Osteoblast (primary cell): ENCODE data around the gene UGGT2. TPM values are rescaled to one million over a fixed set of nuclear protein-coding genes. Genes with fewer than 3 reads are reported as not detected.

Experiments used
- DNase-seq: peaks from one replicate; pipeline ENCODE4 v3.0.0; 2011; ENCODE audit warnings: low spot score, mixed read lengths; ENCODE audit not compliant: insufficient read length; ENCODE audit errors: missing footprints
- H2AFZ ChIP-seq: 2 replicates; pipeline ENCODE4 v1.6.0; 2011; ENCODE audit warnings: mild to moderate bottlenecking, low read length
- H3K27ac ChIP-seq: 2 replicates; pipeline ENCODE4 v1.5.1; 2011; ENCODE audit warnings: mild to moderate bottlenecking, low read depth, low read length, moderate library complexity
- H3K27me3 ChIP-seq: 2 replicates; pipeline ENCODE4 v1.6.0; 2012; ENCODE audit warnings: mild to moderate bottlenecking, control low read depth, inconsistent platforms, low read length, moderate library complexity; ENCODE audit not compliant: insufficient read depth
- H3K36me3 ChIP-seq: 2 replicates; pipeline ENCODE4 v1.5.1; 2011; ENCODE audit warnings: mild to moderate bottlenecking, low read length, control low read depth, moderate library complexity; ENCODE audit not compliant: insufficient read depth
- H3K4me1 ChIP-seq: 2 replicates; pipeline ENCODE4 v1.5.1; 2011; ENCODE audit warnings: mild to moderate bottlenecking, low read length, control low read depth, moderate library complexity; ENCODE audit not compliant: insufficient read depth
- H3K4me2 ChIP-seq: 2 replicates; pipeline ENCODE4 v1.6.0; 2011; ENCODE audit warnings: mild to moderate bottlenecking, low read length; ENCODE audit not compliant: insufficient read depth
- H3K4me3 ChIP-seq: fragments of 200-600 bp; sonication (generic); 3 replicates; pipeline ENCODE4 v1.5.1; 2012; ENCODE audit warnings: mild to moderate bottlenecking, low read length, inconsistent platforms; ENCODE audit not compliant: insufficient read depth
- H3K79me2 ChIP-seq: 2 replicates; pipeline ENCODE4 v1.6.0; 2012; ENCODE audit warnings: mild to moderate bottlenecking, low read length, control low read depth, inconsistent platforms; ENCODE audit not compliant: insufficient read depth
- H3K9me3 ChIP-seq: 2 replicates; pipeline ENCODE4 v1.5.1; 2011; ENCODE audit warnings: low read depth, low read length, control low read depth
- H4K20me1 ChIP-seq: 2 replicates; pipeline ENCODE4 v1.6.0; 2012; ENCODE audit warnings: mild to moderate bottlenecking, low read length, control low read depth; ENCODE audit not compliant: insufficient read depth
- total RNA-seq: library from RNA; depleted of rRNA; stranded (reverse); fragments of >200 nt; gene quantifications from 2 replicates; pipeline ENCODE4 v1.2.3, GENCODE V29; 2012
- TF ChIP-seq, protein P1 (sequence below): IDR thresholded peaks from 2 replicates; pipeline ENCODE4 v1.5.1; 2011; ENCODE audit warnings: mild to moderate bottlenecking, low read depth, low read length, moderate library complexity; ENCODE audit errors: extremely low read depth

Gene UGGT2
- total RNA-seq, 1 donor: 78.2 TPM

DNA sequence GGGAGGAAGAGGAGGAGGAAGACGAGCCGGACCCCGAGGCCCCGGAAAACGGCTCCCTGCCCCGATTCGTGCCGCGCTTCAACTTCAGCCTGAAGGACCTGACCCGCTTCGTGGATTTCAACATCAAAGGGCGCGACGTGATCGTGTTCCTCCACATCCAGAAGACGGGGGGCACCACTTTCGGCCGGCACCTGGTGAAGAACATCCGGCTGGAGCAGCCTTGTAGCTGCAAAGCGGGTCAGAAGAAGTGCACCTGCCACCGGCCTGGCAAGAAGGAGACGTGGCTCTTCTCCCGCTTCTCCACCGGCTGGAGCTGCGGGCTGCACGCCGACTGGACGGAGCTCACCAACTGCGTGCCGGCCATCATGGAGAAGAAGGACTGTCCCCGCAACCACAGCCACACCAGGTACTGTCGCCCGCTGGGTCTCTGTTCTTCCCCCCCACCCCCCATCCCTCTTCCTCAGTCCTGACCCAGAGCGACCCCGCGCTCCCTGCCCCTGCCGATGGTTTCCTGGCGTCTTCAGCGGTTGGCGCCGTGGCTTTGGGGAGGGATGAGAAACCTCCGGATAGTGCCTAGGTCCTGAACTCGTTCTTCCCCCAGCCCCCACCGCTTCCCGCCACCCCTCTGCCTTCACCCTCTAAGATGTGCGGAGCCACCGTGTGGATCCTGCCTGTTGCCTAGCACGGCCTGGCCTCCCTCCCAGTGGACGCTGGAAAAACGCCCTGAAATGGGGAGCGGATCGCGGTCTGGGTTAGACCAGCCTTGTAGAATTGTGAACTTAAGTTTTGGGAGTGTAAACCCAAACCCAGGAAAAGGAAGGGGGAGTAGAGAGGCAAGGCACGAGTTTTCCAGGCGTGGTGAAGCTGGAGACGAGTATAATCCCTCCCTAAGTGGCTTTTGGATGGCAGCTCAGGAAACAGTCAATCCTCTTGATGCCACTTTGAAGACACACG, 38.2 kb upstream of the UGGT2 start:
- peaks cover 64% of the 10 kb centered on the region for H3K27me3 ChIP-seq
- TF ChIP-seq, protein P1, sequence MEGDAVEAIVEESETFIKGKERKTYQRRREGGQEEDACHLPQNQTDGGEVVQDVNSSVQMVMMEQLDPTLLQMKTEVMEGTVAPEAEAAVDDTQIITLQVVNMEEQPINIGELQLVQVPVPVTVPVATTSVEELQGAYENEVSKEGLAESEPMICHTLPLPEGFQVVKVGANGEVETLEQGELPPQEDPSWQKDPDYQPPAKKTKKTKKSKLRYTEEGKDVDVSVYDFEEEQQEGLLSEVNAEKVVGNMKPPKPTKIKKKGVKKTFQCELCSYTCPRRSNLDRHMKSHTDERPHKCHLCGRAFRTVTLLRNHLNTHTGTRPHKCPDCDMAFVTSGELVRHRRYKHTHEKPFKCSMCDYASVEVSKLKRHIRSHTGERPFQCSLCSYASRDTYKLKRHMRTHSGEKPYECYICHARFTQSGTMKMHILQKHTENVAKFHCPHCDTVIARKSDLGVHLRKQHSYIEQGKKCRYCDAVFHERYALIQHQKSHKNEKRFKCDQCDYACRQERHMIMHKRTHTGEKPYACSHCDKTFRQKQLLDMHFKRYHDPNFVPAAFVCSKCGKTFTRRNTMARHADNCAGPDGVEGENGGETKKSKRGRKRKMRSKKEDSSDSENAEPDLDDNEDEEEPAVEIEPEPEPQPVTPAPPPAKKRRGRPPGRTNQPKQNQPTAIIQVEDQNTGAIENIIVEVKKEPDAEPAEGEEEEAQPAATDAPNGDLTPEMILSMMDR: no peak
- no peak overlapping the region for H2AFZ ChIP-seq
- no peak overlapping the region for H3K4me3 ChIP-seq
- DNase-seq: peak; percentile 74
- no peaks in the 10 kb centered on the region for H3K79me2 ChIP-seq
- H3K4me1 ChIP-seq: no peaks in the 10 kb centered on the region
- H4K20me1 ChIP-seq: no peaks in the 10 kb centered on the region
- no peaks in the 10 kb centered on the region for H3K9me3 ChIP-seq
- H3K36me3 ChIP-seq: no peaks in the 10 kb centered on the region
- no peak overlapping the region for H3K27ac ChIP-seq
- no peak overlapping the region for H3K4me2 ChIP-seq

DNA sequence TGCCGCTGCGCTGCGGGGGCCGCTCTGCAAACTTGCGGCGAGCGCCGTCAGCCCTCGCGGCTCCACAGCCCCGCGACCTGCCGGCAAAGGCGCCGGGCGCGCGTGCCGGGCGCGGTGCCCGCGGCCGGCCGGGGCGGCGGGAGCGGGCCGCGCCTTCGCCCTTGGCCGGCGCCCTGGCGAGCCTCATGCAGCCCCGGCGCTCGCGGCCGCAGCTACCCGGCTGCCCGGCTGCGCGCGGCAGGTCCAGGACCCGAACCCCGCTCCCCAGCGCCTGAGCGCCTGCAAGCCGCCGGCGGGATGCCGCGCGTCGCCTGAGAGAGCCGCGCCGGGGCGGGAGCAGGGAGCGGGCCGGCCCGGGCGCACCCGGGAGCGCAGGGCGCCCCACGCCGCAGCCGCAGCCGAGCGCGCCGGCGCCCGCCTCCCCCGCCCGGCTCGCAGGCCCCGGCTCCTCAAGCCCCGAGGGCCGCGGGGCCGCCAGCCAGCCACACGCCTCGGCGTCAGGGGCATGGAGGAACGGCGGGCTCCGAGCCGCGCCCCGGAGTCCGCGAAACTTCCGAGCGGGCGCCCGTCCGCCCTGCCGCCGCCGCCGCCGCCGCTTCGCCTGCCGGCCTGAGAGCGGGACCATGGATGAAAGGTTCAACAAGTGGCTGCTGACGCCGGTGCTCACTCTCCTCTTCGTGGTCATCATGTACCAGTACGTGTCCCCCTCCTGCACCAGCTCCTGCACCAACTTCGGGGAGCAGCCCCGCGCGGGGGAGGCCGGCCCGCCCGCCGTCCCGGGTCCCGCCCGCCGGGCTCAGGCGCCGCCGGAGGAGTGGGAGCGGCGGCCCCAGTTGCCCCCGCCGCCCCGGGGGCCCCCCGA, 37.3 kb upstream of the UGGT2 start:
- Histone ChIP-seq H2AFZ (no peak overlapping the region), H3K27me3 (peaks cover 64% of the 10 kb centered on the region), H3K4me2 (peak overlapping the region; percentile 58), H3K36me3 (no peaks in the 10 kb centered on the region), H3K27ac (no peak overlapping the region), H3K79me2 (no peaks in the 10 kb centered on the region), H3K4me3 (peak overlapping the region; percentile 55), H4K20me1 (no peaks in the 10 kb centered on the region), H3K9me3 (no peaks in the 10 kb centered on the region), H3K4me1 (no peaks in the 10 kb centered on the region)
- TF ChIP-seq, protein P1: no peak
- peak; percentile 87 for DNase-seq

DNA sequence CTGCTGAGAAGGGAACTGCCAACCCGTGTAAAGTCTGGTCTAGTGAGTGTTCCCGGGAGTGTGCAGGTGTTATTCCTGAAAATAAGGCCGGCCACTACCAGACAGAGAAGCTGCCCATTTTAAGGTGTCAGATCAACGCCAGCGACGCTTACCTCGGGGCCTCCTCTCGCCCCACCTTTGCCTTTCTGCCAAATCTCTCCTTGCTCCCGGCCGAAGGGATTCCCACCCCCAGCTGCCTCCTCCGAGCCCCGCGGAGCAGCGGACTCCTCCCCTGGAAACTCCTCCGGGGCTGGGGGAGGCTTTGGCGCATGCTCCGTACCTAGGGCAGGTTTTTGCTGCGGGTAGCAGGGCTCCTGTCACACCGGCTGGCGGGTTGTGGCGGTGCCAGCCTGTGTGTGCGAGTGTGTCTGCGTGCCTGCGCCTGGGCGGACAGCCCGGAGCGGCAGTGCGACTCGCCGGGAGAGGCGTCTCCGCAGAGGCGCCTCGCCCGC, 36.6 kb upstream of the UGGT2 start, which contains the start of gene HS6ST3:
Gene HS6ST3, plus strand, starts transcription at position 359 of the 491 bp plus-strand sequence.
- Histone ChIP-seq H3K4me2 (peak within 1 kb of the TSS; percentile 58), H3K79me2 (no peaks in the 10 kb centered on the region), H3K9me3 (no peaks in the 10 kb centered on the region), H3K4me1 (no peaks in the 10 kb centered on the region), H3K27me3 (peaks cover 64% of the 10 kb centered on the region), H3K36me3 (no peaks in the 10 kb centered on the region), H3K4me3 (peak within 1 kb of the TSS; percentile 55), H3K27ac (no peak within 1 kb of the TSS), H4K20me1 (no peaks in the 10 kb centered on the region), H2AFZ (peak within 1 kb of the TSS; percentile 57)
- peak; percentile 83 for DNase-seq
- TF ChIP-seq, protein P1: no peak
